Measurements from ENCODE around the gene ZNF641.
"Not testable (repeated sequence)": the region's sequence is repeated elsewhere in the genome, so short reads cannot be mapped to it uniquely, and the experiment has no call there.

Gene ZNF641

GRCh38 chr12:48339442-48340117, 11.1 kb downstream of the ZNF641 start:
- H3K27me3 ChIP-seq (ENCODE audit: control insufficient read depth, insufficient read depth, low read length), result no peaks in the 10 kb centered on the region
- H3K4me1 ChIP-seq, result peaks cover 10% of the 10 kb centered on the region
- no peak overlapping the region for H3K4me3 ChIP-seq (ENCODE audit: low read depth, low read length)
- no peak overlapping the region for H2AFZ ChIP-seq
- H3K9me3 ChIP-seq (ENCODE audit: control insufficient read depth, low read length), result no peaks in the 10 kb centered on the region
- H3K4me2 ChIP-seq (ENCODE audit: low read length), result no peak overlapping the region
- no peaks in the 10 kb centered on the region for H3K79me2 ChIP-seq
- no peaks in the 10 kb centered on the region for H3K36me3 ChIP-seq (ENCODE audit: control insufficient read depth, insufficient read depth, low read length)
- no peak overlapping the region for H3K27ac ChIP-seq
- H3K9ac ChIP-seq, result no peak overlapping the region
- TF ChIP-seq, protein P1, sequence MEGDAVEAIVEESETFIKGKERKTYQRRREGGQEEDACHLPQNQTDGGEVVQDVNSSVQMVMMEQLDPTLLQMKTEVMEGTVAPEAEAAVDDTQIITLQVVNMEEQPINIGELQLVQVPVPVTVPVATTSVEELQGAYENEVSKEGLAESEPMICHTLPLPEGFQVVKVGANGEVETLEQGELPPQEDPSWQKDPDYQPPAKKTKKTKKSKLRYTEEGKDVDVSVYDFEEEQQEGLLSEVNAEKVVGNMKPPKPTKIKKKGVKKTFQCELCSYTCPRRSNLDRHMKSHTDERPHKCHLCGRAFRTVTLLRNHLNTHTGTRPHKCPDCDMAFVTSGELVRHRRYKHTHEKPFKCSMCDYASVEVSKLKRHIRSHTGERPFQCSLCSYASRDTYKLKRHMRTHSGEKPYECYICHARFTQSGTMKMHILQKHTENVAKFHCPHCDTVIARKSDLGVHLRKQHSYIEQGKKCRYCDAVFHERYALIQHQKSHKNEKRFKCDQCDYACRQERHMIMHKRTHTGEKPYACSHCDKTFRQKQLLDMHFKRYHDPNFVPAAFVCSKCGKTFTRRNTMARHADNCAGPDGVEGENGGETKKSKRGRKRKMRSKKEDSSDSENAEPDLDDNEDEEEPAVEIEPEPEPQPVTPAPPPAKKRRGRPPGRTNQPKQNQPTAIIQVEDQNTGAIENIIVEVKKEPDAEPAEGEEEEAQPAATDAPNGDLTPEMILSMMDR (IDR thresholded peaks at IDR 0.05), result no peak

DNA sequence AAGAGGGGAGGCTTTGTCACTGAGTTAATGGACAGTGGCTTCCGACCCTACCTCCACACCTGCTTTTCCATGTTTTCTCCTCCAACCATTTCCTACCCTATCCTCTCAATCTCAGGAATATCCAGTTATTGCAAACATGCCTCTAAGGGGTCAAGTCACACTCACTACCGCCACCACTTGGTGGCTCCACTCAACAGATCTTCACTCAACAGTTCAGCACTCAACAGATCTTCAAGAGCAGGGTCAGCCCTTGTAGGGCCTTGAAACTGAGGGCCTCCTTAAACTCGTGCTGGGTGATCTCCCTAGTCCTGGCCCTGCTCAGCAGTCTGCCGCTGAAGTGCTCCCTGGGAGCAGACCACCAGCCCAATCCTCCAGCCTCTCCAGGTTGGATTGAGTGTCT, 14.2 kb downstream of the ZNF641 start:
- Histone ChIP-seq H3K27me3 (ENCODE audit: control insufficient read depth, insufficient read depth, low read length) (no peaks in the 10 kb centered on the region), H3K79me2 (no peaks in the 10 kb centered on the region), H3K9ac (no peak overlapping the region), H3K4me2 (ENCODE audit: low read length) (no peak overlapping the region), H3K27ac (no peak overlapping the region), H2AFZ (no peak overlapping the region), H3K36me3 (ENCODE audit: control insufficient read depth, insufficient read depth, low read length) (no peaks in the 10 kb centered on the region), H3K9me3 (ENCODE audit: control insufficient read depth, low read length) (no peaks in the 10 kb centered on the region), H3K4me3 (ENCODE audit: low read depth, low read length) (no peak overlapping the region), H3K4me1 (peaks cover 10% of the 10 kb centered on the region)
- TF ChIP-seq, protein P1 (IDR thresholded peaks at IDR 0.05), result no peak

DNA sequence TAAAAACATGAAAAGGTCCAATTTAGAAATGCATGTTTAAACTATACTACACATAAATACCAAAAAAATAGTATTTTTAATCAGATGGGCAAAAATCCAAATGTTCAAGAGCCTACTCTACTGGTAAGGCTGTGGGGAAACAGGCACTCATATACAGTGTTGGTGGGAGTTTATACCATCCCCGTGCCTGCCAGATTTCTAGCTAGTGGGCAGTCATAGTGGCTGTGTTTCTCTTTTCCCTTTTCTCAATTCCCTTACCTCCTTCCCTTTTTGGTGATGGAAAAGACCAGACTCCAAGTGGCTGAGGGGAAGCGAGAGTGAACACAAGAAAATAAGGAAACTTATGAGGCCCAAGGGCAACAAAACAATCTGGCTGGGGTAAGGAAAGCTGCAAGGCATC, 14.7 kb downstream of the ZNF641 start:
- Histone ChIP-seq H3K79me2 (no peaks in the 10 kb centered on the region), H3K9ac (no peak overlapping the region), H3K9me3 (ENCODE audit: control insufficient read depth, low read length) (no peaks in the 10 kb centered on the region), H2AFZ (no peak overlapping the region), H3K4me2 (ENCODE audit: low read length) (no peak overlapping the region), H3K27ac (no peak overlapping the region), H3K4me3 (ENCODE audit: low read depth, low read length) (no peak overlapping the region), H3K4me1 (peaks cover 10% of the 10 kb centered on the region), H3K27me3 (ENCODE audit: control insufficient read depth, insufficient read depth, low read length) (no peaks in the 10 kb centered on the region), H3K36me3 (ENCODE audit: control insufficient read depth, insufficient read depth, low read length) (no peaks in the 10 kb centered on the region)
- TF ChIP-seq, protein P1 (IDR thresholded peaks at IDR 0.05), result no peak

DNA sequence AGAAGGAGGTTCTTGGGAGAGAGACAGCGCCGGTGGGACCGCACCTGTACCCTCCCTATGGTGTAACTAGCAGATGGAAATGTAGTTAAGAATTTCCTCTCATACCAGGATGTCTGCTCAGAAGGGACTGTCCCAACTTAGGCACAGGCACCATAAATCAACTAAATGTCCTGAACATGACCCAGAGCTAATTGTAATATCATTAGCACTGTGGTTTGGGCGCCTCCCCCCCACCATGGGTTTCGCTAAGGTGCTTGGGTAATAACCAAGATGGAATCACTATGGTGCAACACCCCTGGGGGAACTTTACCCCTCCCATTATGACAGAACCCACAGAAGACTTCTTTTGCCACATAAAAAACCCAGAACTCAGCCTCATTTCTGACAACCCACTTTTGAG, 15.9 kb downstream of the ZNF641 start:
- Histone ChIP-seq H3K9me3 (ENCODE audit: control insufficient read depth, low read length) (no peaks in the 10 kb centered on the region), H3K36me3 (ENCODE audit: control insufficient read depth, insufficient read depth, low read length) (no peaks in the 10 kb centered on the region), H3K27me3 (ENCODE audit: control insufficient read depth, insufficient read depth, low read length) (no peaks in the 10 kb centered on the region), H3K27ac (no peak overlapping the region), H3K79me2 (no peaks in the 10 kb centered on the region), H2AFZ (no peak overlapping the region), H3K9ac (no peak overlapping the region), H3K4me2 (ENCODE audit: low read length) (no peak overlapping the region), H3K4me1 (peaks cover 10% of the 10 kb centered on the region), H3K4me3 (ENCODE audit: low read depth, low read length) (no peak overlapping the region)
- TF ChIP-seq, protein P1 (IDR thresholded peaks at IDR 0.05), result no peak

DNA sequence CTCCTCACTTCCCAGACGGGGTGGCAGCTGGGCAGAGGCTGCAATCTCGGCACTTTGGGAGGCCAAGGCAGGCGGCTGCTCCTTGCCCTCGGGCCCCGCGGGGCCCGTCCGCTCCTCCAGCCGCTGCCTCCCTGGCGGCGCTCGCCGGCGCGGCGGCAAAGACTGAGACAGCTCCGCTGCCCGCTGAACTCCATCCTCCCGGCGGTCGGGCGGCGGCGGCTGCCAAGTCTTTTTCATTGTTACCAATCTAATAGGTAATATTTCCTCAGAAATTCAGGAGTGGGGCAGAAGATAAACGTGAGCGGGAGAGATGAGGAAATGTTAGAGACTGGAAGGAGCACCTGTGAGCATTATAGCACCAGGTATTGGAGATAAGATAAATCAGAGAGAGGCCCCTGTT, 17.0 kb downstream of the ZNF641 start:
- H3K9me3 ChIP-seq (ENCODE audit: control insufficient read depth, low read length); H3K4me3 ChIP-seq (ENCODE audit: low read depth, low read length); H3K27ac ChIP-seq; H3K36me3 ChIP-seq (ENCODE audit: control insufficient read depth, insufficient read depth, low read length); H3K27me3 ChIP-seq (ENCODE audit: control insufficient read depth, insufficient read depth, low read length); H3K79me2 ChIP-seq; H3K9ac ChIP-seq; H3K4me2 ChIP-seq (ENCODE audit: low read length); H2AFZ ChIP-seq: not testable (repeated sequence)
- peaks cover 10% of the 10 kb centered on the region for H3K4me1 ChIP-seq
